ENCODE data around the gene CDYL2. TPM values are rescaled to one million over a fixed set of nuclear protein-coding genes. Genes with fewer than 3 reads are reported as not detected.

The CDYL2 gene
- total RNA-seq, 2 donors from 2014 or later = 4.8 TPM

DNA sequence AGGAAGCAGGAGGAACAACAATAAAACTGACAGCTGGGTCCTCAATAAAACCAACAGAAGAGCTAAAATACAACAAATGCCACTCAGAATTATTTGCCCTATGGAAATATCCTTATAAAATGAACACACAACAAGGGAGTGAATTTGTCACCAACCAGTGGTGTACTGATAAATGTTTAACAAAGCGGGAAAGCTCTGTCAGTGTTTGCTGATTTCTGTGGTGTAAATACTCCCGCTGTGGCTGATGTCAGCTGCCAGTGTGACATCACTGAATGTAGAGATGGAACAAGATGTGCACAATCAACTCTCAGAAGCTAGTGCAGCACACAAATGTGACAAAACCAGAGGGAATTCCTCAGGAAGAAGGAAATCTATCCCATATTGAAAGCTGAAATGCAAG is 51.9 kb downstream of the CDYL2 start:
- TF ChIP-seq CTCF (IDR thresholded peaks at IDR 0.05) = no peak
- no peak overlapping the region for H3K9ac ChIP-seq (ENCODE audit: low read depth in 2 of 2, low read length in 2 of 2)
- no peaks in the 10 kb centered on the region for H3K27me3 ChIP-seq
- H3K36me3 ChIP-seq = no peaks in the 10 kb centered on the region
- intact Hi-C loops (cut with DNase I) = no loop called here
- H3K9me3 ChIP-seq = no peaks in the 10 kb centered on the region
- no peaks in the 10 kb centered on the region for H3K4me1 ChIP-seq
- DNase-seq = no peak
- no peak overlapping the region for H3K4me3 ChIP-seq
- no peak overlapping the region for H3K27ac ChIP-seq

GRCh38 chr16:80751167-80751566 is 53.2 kb downstream of the CDYL2 start:
- no peak overlapping the region for H3K9ac ChIP-seq (ENCODE audit: low read depth in 2 of 2, low read length in 2 of 2)
- DNase-seq = no peak
- no peak overlapping the region for H3K27ac ChIP-seq
- H3K4me3 ChIP-seq = no peak overlapping the region
- intact Hi-C loops (cut with DNase I) = no loop called here
- no peaks in the 10 kb centered on the region for H3K36me3 ChIP-seq
- H3K4me1 ChIP-seq = no peaks in the 10 kb centered on the region
- H3K9me3 ChIP-seq = no peaks in the 10 kb centered on the region
- no peak for TF ChIP-seq CTCF (IDR thresholded peaks at IDR 0.05)
- no peaks in the 10 kb centered on the region for H3K27me3 ChIP-seq

GRCh38 chr16:80746231-80746630 is 58.2 kb downstream of the CDYL2 start:
- DNase-seq = no peak
- H3K9ac ChIP-seq (ENCODE audit: low read depth in 2 of 2, low read length in 2 of 2) = no peak overlapping the region
- H3K9me3 ChIP-seq = no peaks in the 10 kb centered on the region
- H3K27ac ChIP-seq = no peak overlapping the region
- H3K4me3 ChIP-seq = no peak overlapping the region
- H3K4me1 ChIP-seq = no peaks in the 10 kb centered on the region
- intact Hi-C loops (cut with DNase I) = no loop called here
- H3K27me3 ChIP-seq = no peaks in the 10 kb centered on the region
- no peaks in the 10 kb centered on the region for H3K36me3 ChIP-seq
- TF ChIP-seq CTCF (IDR thresholded peaks at IDR 0.05) = no peak

DNA sequence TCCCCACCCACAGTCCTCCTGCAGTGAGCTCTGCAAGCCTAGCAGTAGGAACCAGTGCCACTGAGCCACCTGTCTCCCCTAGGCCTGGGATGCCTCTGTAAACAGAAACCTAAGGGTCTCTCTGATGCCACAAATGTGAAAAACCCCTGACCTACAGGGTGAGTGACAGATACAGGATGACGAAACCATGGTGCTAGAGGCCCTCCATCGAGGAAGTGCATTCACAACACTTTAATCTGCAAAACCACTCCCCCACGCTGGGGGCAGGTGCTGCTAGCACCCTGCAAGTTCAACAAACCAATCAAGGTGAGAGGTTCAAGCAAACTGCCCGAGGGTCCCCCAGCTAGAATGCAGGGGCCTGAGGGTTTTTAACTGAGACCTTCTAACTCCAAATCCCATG is 59.5 kb downstream of the CDYL2 start:
- H3K4me3 ChIP-seq = no peak overlapping the region
- intact Hi-C loops (cut with DNase I) = no loop called here
- H3K27ac ChIP-seq = no peak overlapping the region
- no peak overlapping the region for H3K9ac ChIP-seq (ENCODE audit: low read depth in 2 of 2, low read length in 2 of 2)
- H3K9me3 ChIP-seq = no peaks in the 10 kb centered on the region
- no peaks in the 10 kb centered on the region for H3K27me3 ChIP-seq
- TF ChIP-seq CTCF (IDR thresholded peaks at IDR 0.05) = no peak
- no peaks in the 10 kb centered on the region for H3K36me3 ChIP-seq
- no peak for DNase-seq
- H3K4me1 ChIP-seq = no peaks in the 10 kb centered on the region

DNA sequence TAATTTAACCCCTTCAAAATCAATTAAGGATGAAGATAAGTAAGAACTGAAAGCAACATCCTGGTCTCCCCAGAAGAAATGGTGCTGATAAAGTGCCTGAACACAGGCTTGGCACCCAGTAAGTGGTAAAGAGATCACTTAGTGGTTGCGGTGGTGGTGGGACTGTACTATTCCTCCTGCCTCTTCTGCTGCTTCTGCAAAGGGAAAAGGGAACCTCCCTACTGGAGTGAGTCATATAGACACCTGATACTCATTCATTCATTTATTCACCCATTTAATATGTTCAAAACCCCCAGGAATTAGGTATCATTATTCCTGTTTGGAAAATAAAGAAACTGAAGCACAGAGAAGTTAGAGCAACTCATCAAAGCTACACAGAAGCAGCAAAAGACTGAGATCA is 60.6 kb downstream of the CDYL2 start:
- no peaks in the 10 kb centered on the region for H3K27me3 ChIP-seq
- no peak overlapping the region for H3K9ac ChIP-seq (ENCODE audit: low read depth in 2 of 2, low read length in 2 of 2)
- no peak overlapping the region for H3K4me3 ChIP-seq
- no peaks in the 10 kb centered on the region for H3K9me3 ChIP-seq
- DNase-seq = no peak
- no peaks in the 10 kb centered on the region for H3K4me1 ChIP-seq
- H3K36me3 ChIP-seq = no peaks in the 10 kb centered on the region
- intact Hi-C loops (cut with DNase I) = no loop called here
- no peak for TF ChIP-seq CTCF (IDR thresholded peaks at IDR 0.05)
- H3K27ac ChIP-seq = no peak overlapping the region

DNA sequence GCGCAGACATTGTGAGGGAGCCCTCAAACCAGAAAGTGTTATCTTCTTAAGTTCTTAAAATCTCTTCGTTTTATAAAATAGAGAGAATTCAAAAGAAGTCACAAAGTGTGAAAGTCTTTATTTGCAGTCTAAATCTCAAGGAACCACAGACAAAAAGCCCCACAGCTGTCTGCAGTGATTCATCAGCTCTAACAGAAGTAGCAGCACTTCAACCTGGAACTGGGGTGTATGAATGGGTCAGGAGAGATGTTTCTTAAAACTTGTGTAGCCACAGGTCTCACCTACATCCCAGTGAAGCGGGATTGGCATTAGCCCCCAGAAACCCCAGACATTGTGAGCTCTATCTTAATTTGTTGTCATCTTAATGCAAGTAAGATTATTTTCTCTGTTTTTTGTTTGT is 61.1 kb downstream of the CDYL2 start:
- Histone ChIP-seq H3K27ac (no peak overlapping the region), H3K9ac (ENCODE audit: low read depth in 2 of 2, low read length in 2 of 2) (no peak overlapping the region), H3K9me3 (no peaks in the 10 kb centered on the region), H3K4me3 (no peak overlapping the region), H3K27me3 (no peaks in the 10 kb centered on the region), H3K36me3 (no peaks in the 10 kb centered on the region), H3K4me1 (no peaks in the 10 kb centered on the region)
- no peak for DNase-seq
- intact Hi-C loops (cut with DNase I) = no loop called here
- TF ChIP-seq CTCF (IDR thresholded peaks at IDR 0.05) = no peak
